ENCODE results near the gene GPR173.

GRCh38 chrX:53088136-53088974 lies 39.8 kb downstream of the GPR173 start:
- TF ChIP-seq CTCF (IDR thresholded peaks at IDR 0.05; ENCODE audit: poor library complexity) (no peak), EZH2 (IDR thresholded peaks at IDR 0.05; ENCODE audit: borderline replicate concordance) (no peak)
